ENCODE data around the gene SBK1.

SBK1 gene

GRCh38 chr16:28301154-28301553 is 8.8 kb downstream of the SBK1 start:
- DNase-seq (ENCODE audit: extremely low spot score), result no peak
- TF ChIP-seq CTCF (IDR thresholded peaks at IDR 0.05; ENCODE audit: control extremely low read depth, extremely low read depth, low read depth, missing control alignments), result no peak
- ChIA-PET CTCF (interaction anchor here (1.0 to 1.8 kb wide), 4 partner anchors 16 to 26 kb away, joined by 3 to 7 read pairs (median 4); no protein-coding TSS in a partner anchor), POLR2A (no interaction called here)

GRCh38 chr16:28301620-28302019 is 9.3 kb downstream of the SBK1 start:
- DNase-seq (ENCODE audit: extremely low spot score), result no peak
- ChIA-PET CTCF (interaction anchor here (1.0 to 1.3 kb wide), 2 partner anchors 15 to 23 kb away, joined by 3 to 4 read pairs; no protein-coding TSS in a partner anchor), POLR2A (no interaction called here)

GRCh38 chr16:28303132-28303531 is 10.8 kb downstream of the SBK1 start:
- POLR2A ChIA-PET, result no interaction called here
- TF ChIP-seq CTCF (IDR thresholded peaks at IDR 0.05; ENCODE audit: control extremely low read depth, extremely low read depth, low read depth, missing control alignments), result no peak
- no peak for DNase-seq (ENCODE audit: extremely low spot score)
- CTCF ChIA-PET, result no interaction called here

More at GRCh38 chr16:28301620-28302019, 9.3 kb downstream of the SBK1 start:
- no peak for TF ChIP-seq CTCF (IDR thresholded peaks at IDR 0.05; ENCODE audit: control extremely low read depth, extremely low read depth, low read depth, missing control alignments)

GRCh38 chr16:28304214-28304613 is 11.9 kb downstream of the SBK1 start:
- POLR2A ChIA-PET, result no interaction called here
- CTCF ChIA-PET, result interaction anchor here (1.3 kb wide), 1 partner anchor 12 kb away, joined by 4 read pairs; no protein-coding TSS in a partner anchor
- TF ChIP-seq CTCF (IDR thresholded peaks at IDR 0.05; ENCODE audit: control extremely low read depth, extremely low read depth, low read depth, missing control alignments), result no peak
- no peak for DNase-seq (ENCODE audit: extremely low spot score)

- POLR2A ChIA-PET, result no interaction called here
- CTCF ChIA-PET, result no interaction called here
Measured at GRCh38 chr16:28307936-28308335, 15.6 kb downstream of the SBK1 start.

GRCh38 chr16:28308794-28309584 is 16.7 kb downstream of the SBK1 start:
- ChIA-PET CTCF (interaction anchor here (1.9 to 2.1 kb wide), 2 partner anchors 9 to 12 kb away, joined by 4 to 8 read pairs; no protein-coding TSS in a partner anchor), POLR2A (no interaction called here)
- DNase-seq (ENCODE audit: extremely low spot score), result no peak
- TF ChIP-seq CTCF (IDR thresholded peaks at IDR 0.05; ENCODE audit: control extremely low read depth, extremely low read depth, low read depth, missing control alignments), result no peak

More at GRCh38 chr16:28307936-28308335, 15.6 kb downstream of the SBK1 start:
- no peak for DNase-seq (ENCODE audit: extremely low spot score)
- TF ChIP-seq CTCF (IDR thresholded peaks at IDR 0.05; ENCODE audit: control extremely low read depth, extremely low read depth, low read depth, missing control alignments), result no peak
